ENCODE measurements around the gene DOP1A.

The DOP1A gene

DNA sequence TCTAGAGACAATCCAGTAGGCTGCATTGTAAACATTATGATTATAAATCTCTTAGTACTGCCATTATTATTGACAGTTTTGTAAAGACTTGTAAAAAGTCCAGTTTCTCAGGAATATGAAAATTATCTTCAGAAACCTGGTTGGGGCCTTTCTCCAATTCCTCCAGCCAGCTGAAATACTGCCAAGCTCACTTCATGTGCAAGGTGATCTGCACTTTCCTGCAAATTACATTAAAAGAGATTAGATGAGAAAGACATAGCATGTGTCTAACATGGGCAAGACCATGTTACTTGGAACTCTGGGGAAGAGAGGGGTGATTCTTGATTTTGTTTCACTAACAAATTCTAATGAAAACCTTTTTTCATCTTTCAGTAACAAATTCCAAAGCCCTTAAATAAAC, 101.6 kb downstream of the DOP1A start:
- Histone ChIP-seq H3K27me3 (ENCODE audit: insufficient read depth, insufficient read length) (no peaks in the 10 kb centered on the region), H3K4me3 (ENCODE audit: insufficient read length, low read depth) (no peak overlapping the region), H3K9ac (ENCODE audit: insufficient read length, low read depth) (no peak overlapping the region), H3K4me1 (ENCODE audit: insufficient read depth, insufficient read length) (no peaks in the 10 kb centered on the region), H3K9me3 (ENCODE audit: insufficient read depth, low read length) (no peaks in the 10 kb centered on the region), H3K36me3 (ENCODE audit: insufficient read depth, insufficient read length, low read length) (peaks cover 78% of the 10 kb centered on the region)
- TF ChIP-seq ZNF274 (IDR thresholded peaks at IDR 0.05; ENCODE audit: low read depth, low read length) (no peak), YY1 (IDR thresholded peaks at IDR 0.05; ENCODE audit: insufficient read depth, insufficient read length) (no peak)
- no peak for DNase-seq (ENCODE audit: low read depth, low spot score)

DNA sequence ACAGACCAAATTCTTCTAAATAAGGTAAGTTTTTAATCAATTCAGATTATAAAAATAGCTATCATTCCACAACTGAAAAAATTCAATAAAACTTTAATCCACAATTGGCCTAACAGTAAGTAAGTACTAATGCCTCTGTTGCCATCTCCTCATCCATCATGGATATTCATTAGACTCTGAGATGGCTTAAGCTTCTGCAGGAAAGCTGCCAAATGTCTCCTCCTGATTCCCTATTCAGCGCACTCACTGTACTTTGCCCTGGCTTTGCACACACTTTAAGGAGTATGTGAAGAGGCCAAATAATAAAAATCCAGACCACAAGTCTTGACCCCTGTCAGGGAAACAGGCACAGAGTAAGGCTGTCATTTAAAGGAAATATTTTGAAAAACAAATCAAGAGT, 102.0 kb downstream of the DOP1A start:
- no peak for TF ChIP-seq YY1 (IDR thresholded peaks at IDR 0.05; ENCODE audit: insufficient read depth, insufficient read length)
- TF ChIP-seq SUZ12 (IDR thresholded peaks at IDR 0.05; ENCODE audit: extremely low read depth, insufficient read depth, insufficient read length), result no peak
- no peak for TF ChIP-seq ZNF274 (IDR thresholded peaks at IDR 0.05; ENCODE audit: low read depth, low read length)
- H3K27me3 ChIP-seq (ENCODE audit: insufficient read depth, insufficient read length), result no peaks in the 10 kb centered on the region
- H3K4me1 ChIP-seq (ENCODE audit: insufficient read depth, insufficient read length), result no peaks in the 10 kb centered on the region
- no peaks in the 10 kb centered on the region for H3K9me3 ChIP-seq (ENCODE audit: insufficient read depth, low read length)
- peaks cover 82% of the 10 kb centered on the region for H3K36me3 ChIP-seq (ENCODE audit: insufficient read depth, insufficient read length, low read length)
- DNase-seq (ENCODE audit: low read depth, low spot score), result no peak
- H3K4me3 ChIP-seq (ENCODE audit: insufficient read length, low read depth), result no peak overlapping the region
- no peak overlapping the region for H3K9ac ChIP-seq (ENCODE audit: insufficient read length, low read depth)

DNA sequence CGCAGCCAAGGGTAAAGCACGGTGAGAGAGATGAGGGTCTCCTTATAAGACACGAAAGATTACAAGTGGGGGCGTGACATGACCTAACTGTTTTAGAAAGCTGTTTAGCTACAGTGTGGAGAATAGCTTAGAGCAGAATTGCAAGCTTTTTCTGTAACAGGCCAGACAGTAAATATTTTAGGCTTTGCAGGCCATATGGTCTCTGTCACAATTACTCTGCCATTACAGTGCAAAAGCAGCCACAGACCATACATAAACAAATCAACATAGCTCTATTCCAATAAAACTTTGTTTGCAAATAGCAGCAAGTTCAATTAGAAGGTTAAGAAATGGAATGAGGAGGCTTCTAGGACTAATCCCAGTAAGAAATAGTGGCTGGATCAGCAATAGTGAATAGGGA, 108.8 kb downstream of the DOP1A start:
- Histone ChIP-seq H3K4me1 (ENCODE audit: insufficient read depth, insufficient read length) (no peaks in the 10 kb centered on the region), H3K9ac (ENCODE audit: insufficient read length, low read depth) (no peak overlapping the region), H3K4me3 (ENCODE audit: insufficient read length, low read depth) (no peak overlapping the region), H3K36me3 (ENCODE audit: insufficient read depth, insufficient read length, low read length) (peaks cover 78% of the 10 kb centered on the region), H3K9me3 (ENCODE audit: insufficient read depth, low read length) (no peaks in the 10 kb centered on the region), H3K27me3 (ENCODE audit: insufficient read depth, insufficient read length) (no peaks in the 10 kb centered on the region)
- TF ChIP-seq SUZ12 (IDR thresholded peaks at IDR 0.05; ENCODE audit: extremely low read depth, insufficient read depth, insufficient read length) (no peak), ZNF274 (IDR thresholded peaks at IDR 0.05; ENCODE audit: low read depth, low read length) (no peak), YY1 (IDR thresholded peaks at IDR 0.05; ENCODE audit: insufficient read depth, insufficient read length) (no peak)
- DNase-seq (ENCODE audit: low read depth, low spot score), result no peak

DNA sequence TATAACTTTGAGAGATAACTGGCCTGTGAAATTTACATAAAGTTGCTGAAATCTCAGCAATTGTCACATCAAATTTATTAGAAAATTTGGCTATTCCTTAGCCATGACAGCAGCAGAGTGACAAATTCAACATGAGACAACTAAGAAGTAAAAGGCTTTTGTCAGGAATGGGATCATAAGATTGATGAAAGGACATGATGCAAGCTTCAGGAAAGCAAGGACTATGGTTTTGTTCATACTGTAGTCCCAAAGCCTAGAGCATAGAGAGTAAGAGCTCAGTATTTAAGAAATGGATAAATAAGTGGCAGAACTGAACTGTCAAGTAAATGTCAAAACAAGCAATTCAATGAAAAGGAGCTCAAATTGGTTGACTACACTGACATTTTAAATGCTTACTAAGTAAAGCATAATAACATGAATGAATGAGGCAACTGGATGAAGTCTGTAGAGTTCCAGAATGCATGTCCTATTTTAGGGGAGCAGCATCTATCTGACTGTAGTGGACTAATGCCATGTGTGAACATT, 113.0 kb downstream of the DOP1A start:
- Histone ChIP-seq H3K4me1 (ENCODE audit: insufficient read depth, insufficient read length) (no peaks in the 10 kb centered on the region), H3K36me3 (ENCODE audit: insufficient read depth, insufficient read length, low read length) (peaks cover 84% of the 10 kb centered on the region), H3K27me3 (ENCODE audit: insufficient read depth, insufficient read length) (no peaks in the 10 kb centered on the region), H3K4me3 (ENCODE audit: insufficient read length, low read depth) (no peak overlapping the region), H3K9me3 (ENCODE audit: insufficient read depth, low read length) (no peaks in the 10 kb centered on the region), H3K9ac (ENCODE audit: insufficient read length, low read depth) (no peak overlapping the region)
- no peak for TF ChIP-seq YY1 (IDR thresholded peaks at IDR 0.05; ENCODE audit: insufficient read depth, insufficient read length)
- DNase-seq (ENCODE audit: low read depth, low spot score), result no peak

DNA sequence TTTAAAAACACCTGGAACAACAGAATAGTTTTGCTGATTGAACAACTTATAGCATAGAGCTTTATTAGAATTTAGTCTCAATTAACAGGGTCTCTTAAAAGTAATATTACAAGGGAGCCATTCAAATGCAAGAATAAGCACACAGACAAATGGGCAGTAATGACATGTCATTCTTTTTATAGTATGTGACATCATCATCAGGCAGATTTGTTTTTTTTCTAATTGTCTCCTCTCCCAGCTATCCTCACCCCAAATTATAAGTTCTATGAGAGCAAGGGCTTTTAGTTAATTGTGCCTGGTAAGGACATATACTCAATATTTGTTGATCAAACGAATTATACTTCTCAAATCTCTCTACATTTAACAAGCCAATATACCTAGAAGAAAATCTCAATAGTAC, 114.6 kb downstream of the DOP1A start:
- peaks cover 86% of the 10 kb centered on the region for H3K36me3 ChIP-seq (ENCODE audit: insufficient read depth, insufficient read length, low read length)
- no peak for DNase-seq (ENCODE audit: low read depth, low spot score)
- H3K4me3 ChIP-seq (ENCODE audit: insufficient read length, low read depth), result no peak overlapping the region
- H3K9ac ChIP-seq (ENCODE audit: insufficient read length, low read depth), result no peak overlapping the region
- no peaks in the 10 kb centered on the region for H3K27me3 ChIP-seq (ENCODE audit: insufficient read depth, insufficient read length)
- TF ChIP-seq SUZ12 (IDR thresholded peaks at IDR 0.05; ENCODE audit: extremely low read depth, insufficient read depth, insufficient read length) (no peak), ZNF274 (IDR thresholded peaks at IDR 0.05; ENCODE audit: low read depth, low read length) (no peak), YY1 (IDR thresholded peaks at IDR 0.05; ENCODE audit: insufficient read depth, insufficient read length) (no peak)
- no peaks in the 10 kb centered on the region for H3K9me3 ChIP-seq (ENCODE audit: insufficient read depth, low read length)
- H3K4me1 ChIP-seq (ENCODE audit: insufficient read depth, insufficient read length), result no peaks in the 10 kb centered on the region

DNA sequence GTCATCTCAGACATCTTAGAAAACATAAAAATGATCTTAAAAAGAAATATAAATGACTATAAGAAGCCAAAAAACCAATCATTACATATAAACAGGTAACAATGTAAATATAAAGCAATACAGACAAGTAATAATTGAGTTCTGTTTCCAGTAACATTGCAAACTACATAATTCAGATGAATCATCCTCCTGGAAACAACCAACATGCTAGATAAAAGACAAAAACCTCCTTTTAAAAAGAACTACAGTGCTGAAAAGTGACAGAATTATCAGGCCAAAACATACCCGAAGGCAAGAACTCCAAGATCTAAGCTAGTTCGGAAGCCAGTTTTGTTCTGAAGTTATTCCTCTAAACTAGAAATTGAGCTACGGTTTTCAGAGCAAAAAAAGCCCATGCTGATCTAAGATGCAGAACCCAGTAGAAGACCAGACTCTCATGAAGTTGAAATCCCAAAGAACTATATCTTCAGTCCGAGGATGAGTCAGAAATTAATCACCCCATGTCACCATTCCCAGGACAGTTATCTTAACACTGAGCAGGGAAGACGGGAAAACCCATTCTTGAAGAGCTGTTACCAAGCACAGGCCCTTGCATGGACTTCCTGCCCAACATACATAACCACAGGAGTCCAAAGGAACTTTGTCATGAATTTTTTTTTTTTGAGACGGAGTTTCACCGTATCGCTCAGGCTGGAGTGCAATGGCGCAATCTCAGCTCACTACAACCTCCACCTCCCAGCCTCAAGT, 115.8 kb downstream of the DOP1A start:
- H3K9me3 ChIP-seq (ENCODE audit: insufficient read depth, low read length), result no peaks in the 10 kb centered on the region
- H3K4me3 ChIP-seq (ENCODE audit: insufficient read length, low read depth), result no peak overlapping the region
- no peak overlapping the region for H3K9ac ChIP-seq (ENCODE audit: insufficient read length, low read depth)
- no peaks in the 10 kb centered on the region for H3K27me3 ChIP-seq (ENCODE audit: insufficient read depth, insufficient read length)
- no peaks in the 10 kb centered on the region for H3K4me1 ChIP-seq (ENCODE audit: insufficient read depth, insufficient read length)
- no peak for DNase-seq (ENCODE audit: low read depth, low spot score)
- H3K36me3 ChIP-seq (ENCODE audit: insufficient read depth, insufficient read length, low read length), result peaks cover 81% of the 10 kb centered on the region
- no peak for TF ChIP-seq SUZ12 (IDR thresholded peaks at IDR 0.05; ENCODE audit: extremely low read depth, insufficient read depth, insufficient read length)
- TF ChIP-seq YY1 (IDR thresholded peaks at IDR 0.05; ENCODE audit: insufficient read depth, insufficient read length), result no peak
- no peak for TF ChIP-seq ZNF274 (IDR thresholded peaks at IDR 0.05; ENCODE audit: low read depth, low read length)

DNA sequence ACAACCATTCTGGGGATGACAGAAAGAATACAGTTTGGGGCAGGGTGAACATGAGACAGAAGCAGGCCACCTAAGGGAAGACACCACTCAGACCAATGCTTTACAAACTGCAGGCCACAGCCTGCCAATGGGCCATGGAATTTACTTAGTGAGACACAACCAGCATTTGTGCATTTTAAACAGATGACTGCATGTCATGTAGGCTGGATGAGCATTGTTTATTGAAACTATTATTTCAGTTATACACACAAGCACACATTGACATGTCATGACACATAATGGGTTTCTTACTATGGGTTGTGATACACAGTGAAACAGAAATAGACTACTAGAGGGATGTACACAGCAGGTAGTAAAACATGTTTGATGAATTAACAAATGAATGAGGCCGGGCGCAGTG, 117.6 kb downstream of the DOP1A start:
- no peak for DNase-seq (ENCODE audit: low read depth, low spot score)
- Histone ChIP-seq H3K4me3 (ENCODE audit: insufficient read length, low read depth) (no peak overlapping the region), H3K27me3 (ENCODE audit: insufficient read depth, insufficient read length) (no peaks in the 10 kb centered on the region), H3K36me3 (ENCODE audit: insufficient read depth, insufficient read length, low read length) (peaks cover 87% of the 10 kb centered on the region), H3K9me3 (ENCODE audit: insufficient read depth, low read length) (no peaks in the 10 kb centered on the region), H3K9ac (ENCODE audit: insufficient read length, low read depth) (no peak overlapping the region), H3K4me1 (ENCODE audit: insufficient read depth, insufficient read length) (no peaks in the 10 kb centered on the region)
- no peak for TF ChIP-seq SUZ12 (IDR thresholded peaks at IDR 0.05; ENCODE audit: extremely low read depth, insufficient read depth, insufficient read length)
- TF ChIP-seq ZNF274 (IDR thresholded peaks at IDR 0.05; ENCODE audit: low read depth, low read length), result no peak
- no peak for TF ChIP-seq YY1 (IDR thresholded peaks at IDR 0.05; ENCODE audit: insufficient read depth, insufficient read length)
